Measurements from ENCODE around the gene GPBP1L1.

GPBP1L1 gene

GRCh38 chr1:45585110-45585426, 101.3 kb downstream of the GPBP1L1 start:
- TF ChIP-seq CTCF (IDR thresholded peaks at IDR 0.05; ENCODE audit: low read depth, low read length), result no peak
- no peak for DNase-seq (ENCODE audit: extremely low read depth, low read depth)

GRCh38 chr1:45584351-45585109, 101.8 kb downstream of the GPBP1L1 start:
- TF ChIP-seq CTCF (IDR thresholded peaks at IDR 0.05; ENCODE audit: low read depth, low read length), result peak; percentile 2; the same call in 1 of the 2 replicates
- DNase-seq (ENCODE audit: extremely low read depth, low read depth), result peak; percentile 57

DNA sequence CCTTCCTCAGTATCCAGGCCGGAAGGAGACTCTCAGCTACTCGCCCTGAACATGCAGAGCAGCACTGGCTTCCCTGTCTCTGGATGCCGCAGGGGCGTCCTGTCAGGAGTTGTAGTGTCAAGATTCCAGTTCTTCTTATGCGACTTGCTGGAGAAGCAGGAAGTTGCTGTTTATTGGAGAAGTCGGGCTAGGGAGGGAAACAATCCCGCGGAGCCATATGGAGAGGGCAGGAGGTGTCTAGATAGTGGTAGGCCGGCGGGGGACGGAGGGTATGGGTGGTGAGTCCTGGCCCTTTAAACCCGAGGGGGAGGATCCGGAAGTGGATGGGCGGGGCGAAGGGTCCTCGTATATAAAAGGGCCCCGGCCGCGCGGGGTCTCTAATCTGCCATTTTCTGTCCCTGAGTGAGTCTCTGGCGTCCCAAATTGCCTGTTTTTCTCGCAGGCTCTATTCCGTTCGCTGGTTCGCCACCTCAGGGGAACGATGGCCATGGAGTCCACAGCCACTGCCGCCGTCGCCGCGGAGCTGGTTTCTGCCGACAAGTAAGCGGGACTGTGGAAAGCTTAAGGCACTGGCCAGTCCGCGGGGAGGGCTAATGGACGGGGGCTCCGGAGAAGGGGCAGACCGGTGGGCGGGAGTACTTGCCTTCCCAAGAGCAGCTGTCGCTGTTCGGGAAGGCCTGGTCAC, 102.5 kb downstream of the GPBP1L1 start, which contains the start of gene NASP:
Gene NASP (plus strand): TSS at position 376 of the 685 bp plus-strand sequence. CDS start 106 bp downstream, at position 482.
- DNase-seq (ENCODE audit: extremely low read depth, low read depth), result no peak
- no peak for TF ChIP-seq CTCF (IDR thresholded peaks at IDR 0.05; ENCODE audit: low read depth, low read length)

GRCh38 chr1:45583264-45583665, 103.1 kb downstream of the GPBP1L1 start:
- peak; percentile 88 for DNase-seq (ENCODE audit: extremely low read depth, low read depth)
- TF ChIP-seq CTCF (IDR thresholded peaks at IDR 0.05; ENCODE audit: low read depth, low read length), result no peak

All from AG09319 (cell line).